ENCODE results near the gene FBXO3.
"Not testable (repeated sequence)": the region's sequence is repeated elsewhere in the genome, so short reads cannot be mapped to it uniquely, and the experiment has no call there.

Gene FBXO3

GRCh38 chr11:33724644-33725035 lies 49.7 kb downstream of the FBXO3 start:
- DNase-seq, result no peak

- DNase-seq, result no peak
These were observed 51.0 kb downstream of the FBXO3 start for GRCh38 chr11:33723238-33723881.

GRCh38 chr11:33722590-33723234 lies 51.6 kb downstream of the FBXO3 start:
- no peak for DNase-seq

GRCh38 chr11:33721984-33722383 lies 52.3 kb downstream of the FBXO3 start:
- DNase-seq, result no peak

GRCh38 chr11:33721426-33721825 lies 52.9 kb downstream of the FBXO3 start:
- no peak for DNase-seq

GRCh38 chr11:33719587-33719986 lies 54.7 kb downstream of the FBXO3 start:
- DNase-seq, result no peak

- DNase-seq, result no peak
These were observed 55.9 kb downstream of the FBXO3 start for GRCh38 chr11:33718440-33718839.

- no peak for DNase-seq
These were observed 58.1 kb downstream of the FBXO3 start for GRCh38 chr11:33716243-33716642.

GRCh38 chr11:33713856-33714398 lies 60.4 kb downstream of the FBXO3 start:
- DNase-seq, result no peak

GRCh38 chr11:33713151-33713855 lies 61.0 kb downstream of the FBXO3 start:
- DNase-seq, result no peak

GRCh38 chr11:33712436-33712835 lies 61.9 kb downstream of the FBXO3 start:
- DNase-seq, result no peak

GRCh38 chr11:33709466-33709865 lies 64.9 kb downstream of the FBXO3 start:
- DNase-seq, result no peak

- DNase-seq, result no peak
These were observed 65.3 kb downstream of the FBXO3 start for GRCh38 chr11:33708985-33709384.

- not testable (repeated sequence) for DNase-seq
These were observed 66.5 kb downstream of the FBXO3 start for GRCh38 chr11:33707831-33708230.

- DNase-seq, result no peak
These were observed 67.4 kb downstream of the FBXO3 start for GRCh38 chr11:33706966-33707365.

- no peak for DNase-seq
These were observed 67.8 kb downstream of the FBXO3 start for GRCh38 chr11:33706546-33706945.

- DNase-seq, result no peak
These were observed 69.9 kb downstream of the FBXO3 start for GRCh38 chr11:33704240-33705002.

- DNase-seq, result no peak
These were observed 70.5 kb downstream of the FBXO3 start for GRCh38 chr11:33703788-33704187.

GRCh38 chr11:33703234-33703633 lies 71.1 kb downstream of the FBXO3 start:
- DNase-seq, result no peak

GRCh38 chr11:33701302-33702230 lies 72.8 kb downstream of the FBXO3 start:
- no peak for DNase-seq

GRCh38 chr11:33700502-33701271 lies 73.6 kb downstream of the FBXO3 start, which contains the start of gene C11orf91:
C11orf91 (minus strand) TSS chr11:33700826; CDS start chr11:33700740, 86 bp downstream.
- peak; percentile 88 for DNase-seq
